Right cardiac atrium (tissue), 5 donors: ENCODE results near the gene TEX14. TPM values are rescaled to one million over a fixed set of nuclear protein-coding genes. Genes with fewer than 3 reads are reported as not detected.
A peak's percentile ranks its signal among the peaks of the same experiment; 100 is the strongest.

Experiments used
- ATAC-seq, 2 donors: fragments of 200-7000 bp; cut with Tn5 transposase; one replicate each; pipeline versions ENCODE4 v1.8.0 to v1.9.1; 2020; ENCODE audit warnings: moderate library complexity in 2 of 2, mild to moderate bottlenecking in 1 of 2
- DNase-seq, 3 donors: peaks; one replicate each; pipeline ENCODE4 v3.0.0-alpha.2; 2020
- H3K27ac ChIP-seq: one replicate; pipeline ENCODE4 v1.5.1; 2013; ENCODE audit warnings: mild to moderate bottlenecking, low read length, control low read depth, moderate library complexity
- H3K27me3 ChIP-seq: one replicate; pipeline ENCODE4 v1.6.1; 2013; ENCODE audit not compliant: control insufficient read depth, insufficient read depth
- H3K4me1 ChIP-seq: one replicate; pipeline ENCODE4 v1.6.1; 2013; ENCODE audit warnings: low read length; ENCODE audit not compliant: control insufficient read depth, insufficient read depth
- H3K4me3 ChIP-seq: one replicate; pipeline ENCODE4 v1.5.1; 2013; ENCODE audit warnings: low read length, control low read depth
- H3K9me3 ChIP-seq: one replicate; pipeline ENCODE4 v1.6.1; 2013; ENCODE audit warnings: low read length; ENCODE audit not compliant: control insufficient read depth
- WGBS: extraction: QIAGEN DNeasy Blood & Tissue Kit; methylation state at CpG from one replicate; pipeline ENCODE4 v1.1.7; 2013; 5-methylcytosine and 5-hydroxymethylcytosine counted together
- intact Hi-C, 4 donors: fragments of 100-400 bp; cut with DNase I; formaldehyde crosslinking; loops; one replicate each; pipeline versions ENCODE4 v1.11.0 to v1.14.0; 2022 to 2023
- polyA plus RNA-seq: library from polyadenylated mRNA; stranded (reverse); fragments of 200-250 nt; gene quantifications from one replicate; pipeline ENCODE4 v1.2.3, GENCODE V29; 2013
- total RNA-seq, 4 donors: library from RNA; stranded (reverse); fragmentation: NEBNext Ultra II Directional; extraction: Animal tissue kit (Norgen Biotek cat#: 25700); gene quantifications; one replicate each; pipeline ENCODE4 v1.2.1, GENCODE V29; 2021
- donor health status: healthy with polysubstance abuse.
- donor health status: DM: no; HTN: yes; CAD: no.
- donor health status: DM: no; HTN: no; CAD: no.
- donor health status: DM: no; HTN: yes; CAD: no; lungs with severe emphysema.
- donor health status: DM: yes; HTN: yes; CAD: no.

Gene TEX14
- total and polyA plus RNA-seq, 5 donors, result 0.15 to 0.57 (median 0.24) TPM; not detected in 1

GRCh38 chr17:58532555-58532951 lies 159.3 kb downstream of the TEX14 start:
- no peak for ATAC-seq

DNA sequence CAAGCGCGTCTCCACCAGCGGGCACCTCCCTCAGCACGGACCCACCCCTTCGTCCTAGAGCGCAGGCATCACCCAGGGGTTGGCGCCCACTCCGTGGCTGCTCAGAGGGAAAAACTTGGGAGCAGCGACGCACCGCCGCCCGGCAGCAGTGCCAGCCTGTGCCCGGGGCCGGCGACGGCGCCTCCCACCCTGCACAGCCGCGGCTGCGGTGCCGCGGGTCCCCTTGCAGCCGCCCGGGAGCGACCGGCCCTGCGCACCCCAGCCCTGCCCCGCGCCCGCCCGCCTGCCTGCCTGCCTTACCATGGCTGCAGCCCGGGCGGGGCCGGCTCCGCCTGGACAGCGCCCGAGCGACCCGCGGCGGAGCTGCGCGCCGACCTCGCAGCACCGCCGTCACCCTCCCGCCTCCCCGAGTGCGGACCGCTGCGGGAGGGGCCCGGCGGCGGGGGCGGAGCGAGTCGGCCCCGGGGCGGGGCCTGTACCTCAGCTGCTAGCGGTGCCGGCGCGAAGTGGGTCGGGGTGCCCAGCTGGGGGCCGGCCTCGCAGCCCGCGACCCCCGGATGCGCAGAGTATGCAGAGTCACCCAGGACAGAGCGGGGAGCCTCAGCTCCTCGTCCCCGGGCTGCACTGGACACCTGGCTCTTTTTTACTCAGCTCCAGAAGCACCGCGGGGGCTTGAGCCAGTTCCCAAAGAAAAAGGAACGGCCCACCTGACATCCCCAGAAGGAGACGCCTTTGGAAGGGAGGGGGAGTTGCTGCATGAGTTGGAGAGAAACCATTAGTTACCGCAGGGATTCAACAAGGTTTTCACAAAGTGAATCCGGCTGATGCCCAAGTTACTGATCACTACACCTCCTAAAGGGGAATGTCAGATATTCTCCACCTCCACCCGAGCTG lies 159.9 kb downstream of the TEX14 start:
- Histone ChIP-seq H3K4me3 (peak overlapping the region; percentile 58), H3K4me1 (peaks cover 25% of the 10 kb centered on the region), H3K9me3 (no peaks in the 10 kb centered on the region), H3K27ac (peak overlapping the region; percentile 19), H3K27me3 (no peaks in the 10 kb centered on the region)
- peak; percentile 89 for ATAC-seq
- intact Hi-C loops, result no loop called here
- peak; percentile 59 to 90 (median 87) for DNase-seq
- WGBS, result 2% methylated on average over 82 of the region's 82 CpGs

More at GRCh38 chr17:58532555-58532951, 159.3 kb downstream of the TEX14 start:
- no peaks in the 10 kb centered on the region for H3K27me3 ChIP-seq
- peak overlapping the region; percentile 58 for H3K4me3 ChIP-seq
- 62% methylated on average over 3 of the region's 3 CpGs for WGBS
- intact Hi-C loops, result no loop called here
- no peak for DNase-seq
- no peak overlapping the region for H3K27ac ChIP-seq
- H3K4me1 ChIP-seq, result peaks cover 23% of the 10 kb centered on the region
- no peaks in the 10 kb centered on the region for H3K9me3 ChIP-seq

- Histone ChIP-seq H3K4me1 (peaks cover 28% of the 10 kb centered on the region), H3K27ac (no peak overlapping the region), H3K9me3 (no peaks in the 10 kb centered on the region), H3K4me3 (peak overlapping the region; percentile 58), H3K27me3 (no peaks in the 10 kb centered on the region)
- 57% methylated on average over 3 of the region's 3 CpGs for WGBS
- intact Hi-C loops, result no loop called here
- no peak for ATAC-seq
- no peak for DNase-seq
These were observed 160.7 kb downstream of the TEX14 start for GRCh38 chr17:58531122-58531521.

GRCh38 chr17:58530655-58531054 lies 161.2 kb downstream of the TEX14 start:
- H3K27me3 ChIP-seq, result no peaks in the 10 kb centered on the region
- ATAC-seq (no peak), DNase-seq (no peak)
- intact Hi-C loops, result no loop called here
- no peaks in the 10 kb centered on the region for H3K9me3 ChIP-seq
- H3K4me1 ChIP-seq, result peaks cover 28% of the 10 kb centered on the region
- H3K27ac ChIP-seq, result peak overlapping the region; percentile 7
- no peak overlapping the region for H3K4me3 ChIP-seq
- 62% methylated on average over 2 of the region's 2 CpGs for WGBS

DNA sequence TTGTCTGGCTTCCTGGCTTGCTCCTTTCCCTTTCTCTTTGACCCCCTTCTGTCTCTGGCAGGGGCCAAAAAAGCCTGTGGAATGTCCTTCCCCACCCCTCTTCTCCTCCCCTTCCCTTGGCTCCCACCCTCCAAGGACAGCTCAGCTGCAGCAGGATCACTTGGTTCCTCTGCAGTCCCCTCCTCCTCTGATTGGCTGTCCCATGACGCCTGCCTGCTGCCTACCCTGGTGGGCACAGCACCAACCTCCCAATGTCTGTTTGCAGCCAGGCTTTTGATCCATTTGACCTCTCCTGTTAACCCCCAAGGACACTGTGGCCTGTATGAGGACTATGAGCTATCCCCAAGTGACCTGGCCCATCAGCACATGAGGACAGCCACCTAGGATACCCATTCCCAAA lies 162.6 kb downstream of the TEX14 start:
- Histone ChIP-seq H3K27me3 (no peaks in the 10 kb centered on the region), H3K4me1 (peaks cover 26% of the 10 kb centered on the region), H3K27ac (peak overlapping the region; percentile 33), H3K9me3 (no peaks in the 10 kb centered on the region), H3K4me3 (no peak overlapping the region)
- DNase-seq, result peak in 1 of 3 donors; percentile 48
- no peak for ATAC-seq
- intact Hi-C loops, result loop anchor here in 1 of 4 donors (10.0 kb wide), 1 partner anchor 476 kb away; no protein-coding TSS in a partner anchor
- 53% methylated on average over 1 of the region's 1 CpG for WGBS

GRCh38 chr17:58528443-58528842 lies 163.4 kb downstream of the TEX14 start:
- DNase-seq (no peak), ATAC-seq (no peak)
- intact Hi-C loops, result loop anchor here in 1 of 4 donors (10.0 kb wide), 1 partner anchor 476 kb away; no protein-coding TSS in a partner anchor
- Histone ChIP-seq H3K27me3 (no peaks in the 10 kb centered on the region), H3K4me1 (peaks cover 21% of the 10 kb centered on the region), H3K27ac (peak overlapping the region; percentile 28), H3K9me3 (no peaks in the 10 kb centered on the region), H3K4me3 (no peak overlapping the region)
- 22% methylated on average over 3 of the region's 3 CpGs for WGBS

DNA sequence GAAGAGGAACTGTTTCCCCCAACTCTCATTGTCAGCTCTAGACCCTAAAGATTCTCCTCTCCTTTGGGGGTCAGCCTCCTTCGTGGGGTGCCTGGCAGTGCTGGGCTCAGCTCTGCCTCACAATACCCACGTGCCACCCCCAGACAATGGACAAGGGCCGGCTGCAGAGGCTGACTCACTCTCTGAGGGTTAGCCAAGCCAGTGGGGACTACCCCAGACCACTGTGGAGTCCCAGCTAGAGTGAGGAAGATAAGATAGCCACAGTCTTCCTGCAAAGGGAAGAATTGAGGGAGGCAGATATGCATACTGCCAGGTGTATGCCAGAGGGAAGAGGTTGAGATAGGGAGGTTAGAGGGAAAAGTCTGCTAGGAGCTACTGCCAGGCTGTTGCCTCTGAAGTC lies 163.9 kb downstream of the TEX14 start:
- H3K4me3 ChIP-seq, result no peak overlapping the region
- peaks cover 21% of the 10 kb centered on the region for H3K4me1 ChIP-seq

DNA sequence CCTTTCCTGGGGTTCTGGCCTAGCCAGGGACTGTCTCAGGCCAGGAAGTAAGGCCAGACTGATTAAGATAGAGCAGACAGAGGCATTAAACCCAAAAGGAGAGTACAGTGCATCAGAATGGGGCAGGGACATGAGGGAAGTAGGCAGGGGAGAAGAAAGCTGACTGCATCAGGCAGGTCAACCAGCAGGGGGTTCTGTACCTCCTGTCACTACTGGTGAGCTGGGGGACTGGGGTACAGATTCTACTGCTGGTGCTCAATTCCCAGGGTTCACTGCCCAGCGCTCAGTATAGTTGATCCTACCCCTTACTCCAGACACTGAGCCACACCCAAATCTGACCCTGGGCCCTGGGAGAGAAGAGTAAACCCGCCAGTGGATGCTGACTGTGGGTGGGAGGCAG lies 164.5 kb downstream of the TEX14 start:
- Histone ChIP-seq H3K27me3 (no peaks in the 10 kb centered on the region), H3K27ac (no peak overlapping the region), H3K4me1 (peaks cover 18% of the 10 kb centered on the region), H3K4me3 (no peak overlapping the region), H3K9me3 (no peaks in the 10 kb centered on the region)
- DNase-seq (no peak), ATAC-seq (no peak)
- 90% methylated on average over 2 of the region's 2 CpGs for WGBS
- intact Hi-C loops, result loop anchor here in 1 of 4 donors (10.0 kb wide), 1 partner anchor 477 kb away; no protein-coding TSS in a partner anchor

More for the DNA sequence above, 163.9 kb downstream of the TEX14 start:
- ATAC-seq, result no peak
- intact Hi-C loops, result loop anchor here in 1 of 4 donors (10.0 kb wide), 1 partner anchor 477 kb away; no protein-coding TSS in a partner anchor
- H3K27me3 ChIP-seq, result no peaks in the 10 kb centered on the region
- 45% methylated on average over 3 of the region's 3 CpGs for WGBS
- no peak for DNase-seq
- H3K27ac ChIP-seq, result peak overlapping the region; percentile 3
- no peaks in the 10 kb centered on the region for H3K9me3 ChIP-seq

DNA sequence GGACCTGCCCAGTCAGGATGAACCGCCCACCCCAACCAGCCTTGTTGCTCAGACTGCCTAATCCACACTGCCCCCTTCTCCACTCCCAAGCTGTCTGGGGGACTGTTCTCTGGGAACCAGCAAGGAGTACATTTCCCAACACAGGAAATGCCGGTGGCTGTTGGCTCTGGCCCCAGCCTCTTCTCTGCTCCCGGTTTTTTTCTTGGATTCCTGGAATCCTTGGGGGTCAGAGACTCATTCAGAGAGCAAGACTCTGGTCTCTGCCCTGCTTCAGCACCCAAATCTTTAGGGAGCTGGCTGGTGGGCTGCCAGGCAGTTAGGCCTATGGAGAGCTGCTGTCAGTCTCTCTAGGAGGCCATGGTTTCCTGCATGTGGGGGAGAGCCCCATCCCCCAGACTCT lies 166.6 kb downstream of the TEX14 start:
- Histone ChIP-seq H3K4me3 (no peak overlapping the region), H3K27ac (peak overlapping the region; percentile 73), H3K27me3 (no peaks in the 10 kb centered on the region), H3K9me3 (no peaks in the 10 kb centered on the region), H3K4me1 (peaks cover 18% of the 10 kb centered on the region)
- intact Hi-C loops, result loop anchor here in 1 of 4 donors (10.0 kb wide), 1 partner anchor 480 kb away; no protein-coding TSS in a partner anchor
- 30% methylated on average over 3 of the region's 3 CpGs for WGBS
- ATAC-seq (peak; percentile 82), DNase-seq (peak; percentile 76 to 90 (median 84))

DNA sequence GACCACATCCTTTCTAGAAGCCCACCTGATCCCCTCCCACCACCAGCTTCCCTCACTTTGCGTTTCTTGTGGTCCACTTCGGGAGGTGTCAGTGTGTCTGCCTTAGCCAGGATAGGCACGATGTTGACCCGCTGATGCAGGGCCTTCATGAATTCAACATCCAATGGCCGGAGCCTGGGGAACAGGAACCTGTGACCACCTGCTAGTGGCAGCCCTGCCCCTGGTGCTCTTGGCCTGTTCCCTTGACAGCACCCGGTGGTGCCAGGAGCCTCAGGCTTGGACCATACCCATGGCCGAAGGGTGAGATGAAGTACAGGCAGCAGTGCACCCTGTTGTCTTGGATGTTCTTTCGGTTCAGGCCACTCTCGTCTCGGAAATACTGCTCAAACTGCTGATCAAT lies 170.2 kb downstream of the TEX14 start:
- no peak overlapping the region for H3K4me3 ChIP-seq
- DNase-seq (no peak), ATAC-seq (no peak)
- no peaks in the 10 kb centered on the region for H3K9me3 ChIP-seq
- intact Hi-C loops, result loop anchor here in 3 of 4 donors (5.0 to 10.0 kb wide), 5 partner anchors 66 to 486 kb away; partner anchors contain the start of genes RAD51C (in 1 of the 3) and TEX14 (in 1 of the 3)
- no peak overlapping the region for H3K27ac ChIP-seq
- WGBS, result 95% methylated on average over 10 of the region's 10 CpGs
- no peaks in the 10 kb centered on the region for H3K27me3 ChIP-seq
- H3K4me1 ChIP-seq, result peaks cover 8% of the 10 kb centered on the region

GRCh38 chr17:58520843-58521430 lies 170.9 kb downstream of the TEX14 start:
- no peaks in the 10 kb centered on the region for H3K9me3 ChIP-seq
- DNase-seq (no peak), ATAC-seq (no peak)
- intact Hi-C loops, result loop anchor here in 3 of 4 donors (5.0 to 10.0 kb wide), 5 partner anchors 66 to 486 kb away; partner anchors contain the start of genes RAD51C (in 1 of the 3) and TEX14 (in 1 of the 3)
- no peak overlapping the region for H3K27ac ChIP-seq
- no peaks in the 10 kb centered on the region for H3K27me3 ChIP-seq
- H3K4me1 ChIP-seq, result peaks cover 5% of the 10 kb centered on the region
- 69% methylated on average over 15 of the region's 15 CpGs for WGBS
- no peak overlapping the region for H3K4me3 ChIP-seq
